K562 (cell line): ENCODE results near the gene SASH3. TPM values are rescaled to one million over a fixed set of nuclear protein-coding genes. Genes with fewer than 3 reads are reported as not detected.
A peak's percentile ranks its signal among the peaks of the same experiment; 100 is the strongest.

Source experiments
- ATAC-seq: fragments of 200-7000 bp; cut with Tn5 transposase; 3 replicates; pipeline ENCODE4 v1.9.1; 2020; ENCODE audit warnings: moderate library complexity
- BruUV-seq: library from RNA; stranded (reverse); fragments of 400-500 nt; replicated peaks from 2 replicates; lab custom pipeline; 2021; lab: Mats Ljungman, UMichigan
- CTCF ChIA-PET: fragments of 300-600 bp; formaldehyde crosslinking; extraction: SDS; loops from one replicate; lab custom pipeline; 2021; ENCODE audit warnings: low intra/inter-chr PET ratio; lab: Yijun Ruan, JAX
- POLR2A ChIA-PET: fragments of 300-600, 350-650 bp; sonication (Branson Sonifier 250); formaldehyde crosslinking; extraction: SDS; loops from one replicate; lab custom pipeline; 2021; ENCODE audit warnings: antibody characterized with exemption, inconsistent platforms; lab: Yijun Ruan, JAX
- DNase-seq, 4 experiments: peaks; one replicate each; pipeline versions ENCODE4 v3.0.0 to v3.0.0-alpha.2; 2011 to 2018; ENCODE audit warnings: low spot score in 3 of 4, mixed read lengths in 3 of 4; ENCODE audit errors: extremely low read depth in 1 of 4
- FAIRE-seq: peaks from 2 replicates; lab custom pipeline; 2011; peaks lifted over from hg19 to GRCh38; lab: Jason Lieb, UNC
- H2AFZ ChIP-seq: 2 replicates; pipeline ENCODE4 v1.6.0; 2011; ENCODE audit warnings: low read depth, low read length, control low read depth, inconsistent platforms
- H3K27ac ChIP-seq: fragments of 200-600 bp; 3 replicates; pipeline ENCODE4 v1.8.0; 2011; ENCODE audit warnings: low read depth, mild to moderate bottlenecking, control low read depth, inconsistent platforms, low read length, moderate library complexity, mixed read lengths; ENCODE audit errors: extremely low read depth
- H3K27me3 ChIP-seq, 2 experiments: fragments of 300-600 bp in 1 of 2; 2 replicates in 1 of 2; 3 replicates in 1 of 2; pipeline versions ENCODE4 v1.6.0 to v1.8.0; 2011; ENCODE audit warnings: inconsistent platforms in 2 of 2, low read length in 2 of 2, mild to moderate bottlenecking in 1 of 2, mixed read lengths in 1 of 2, moderate library complexity in 1 of 2; ENCODE audit not compliant: control insufficient read depth in 2 of 2, insufficient read depth in 2 of 2
- H3K36me3 ChIP-seq: fragments of 300-600 bp; 3 replicates; pipeline ENCODE4 v1.8.0; 2011; ENCODE audit warnings: mild to moderate bottlenecking, low read length, inconsistent platforms; ENCODE audit not compliant: control insufficient read depth, insufficient read depth
- H3K4me1 ChIP-seq, 2 experiments: fragments of 200-600 bp in 1 of 2; replicated peaks in 1 of 2; 2 replicates in 1 of 2; 3 replicates in 1 of 2; pipeline versions ENCODE4 v1.5.1 to v1.8.0; 2011; ENCODE audit warnings: inconsistent platforms in 2 of 2, low read length in 2 of 2, mild to moderate bottlenecking in 1 of 2, mixed read lengths in 1 of 2, moderate library complexity in 1 of 2; ENCODE audit not compliant: control insufficient read depth in 2 of 2, insufficient read depth in 2 of 2
- H3K4me2 ChIP-seq: 2 replicates; pipeline ENCODE4 v1.6.1; 2011; ENCODE audit warnings: low read length, control low read depth, inconsistent platforms, mixed read lengths; ENCODE audit not compliant: insufficient read depth
- H3K4me3 ChIP-seq: fragments of 200-600 bp; sonication (generic), shearing (Covaris generic); 2 replicates; pipeline ENCODE4 v1.5.1; 2016; ENCODE audit warnings: control low read depth, inconsistent platforms
- H3K79me2 ChIP-seq: fragments of 200-600 bp; 3 replicates; pipeline ENCODE4 v1.8.0; 2011; ENCODE audit warnings: low read length, inconsistent platforms; ENCODE audit not compliant: control insufficient read depth, insufficient read depth
- H3K9ac ChIP-seq, 2 experiments: 2 replicates each; pipeline versions ENCODE4 v1.6.0 to v1.6.1; 2011; ENCODE audit warnings: low read depth in 2 of 2, low read length in 2 of 2, control low read depth in 1 of 2, inconsistent platforms in 1 of 2, mild to moderate bottlenecking in 1 of 2, mixed read lengths in 1 of 2; ENCODE audit not compliant: insufficient read depth in 1 of 2
- H3K9me1 ChIP-seq: one replicate; pipeline ENCODE4 v1.6.0; 2011; ENCODE audit warnings: inconsistent platforms, mild to moderate bottlenecking, low read length, moderate library complexity; ENCODE audit not compliant: control insufficient read depth, insufficient read depth
- H3K9me3 ChIP-seq: replicated peaks from 2 replicates; pipeline ENCODE4 v1.5.1; 2011; ENCODE audit warnings: low read depth, low read length, inconsistent platforms; ENCODE audit not compliant: control insufficient read depth, insufficient read depth
- H4K20me1 ChIP-seq: replicated peaks from 2 replicates; pipeline ENCODE4 v1.6.1; 2011; ENCODE audit warnings: low read length, inconsistent platforms, mixed read lengths; ENCODE audit not compliant: control insufficient read depth, insufficient read depth
- BDP1 ChIP-seq: IDR thresholded peaks from 3 replicates; pipeline ENCODE4 v1.6.1; 2011; ENCODE audit not compliant: insufficient read length, insufficient read depth
- CAMTA2 ChIP-seq: fragments of 250-450 bp; sonication (Bioruptor Pico); conservative IDR thresholded peaks from 2 replicates; pipeline ENCODE4 v1.5.1; 2022
- DMBX1 ChIP-seq: fragments of 250-450 bp; sonication (Bioruptor Pico); IDR thresholded peaks from 2 replicates; pipeline ENCODE4 v1.8.0; 2022; ENCODE audit warnings: inconsistent platforms, mild to moderate bottlenecking, moderate library complexity, borderline replicate concordance
- EGR1 ChIP-seq: fragments of 450-650 bp; conservative IDR thresholded peaks from 2 replicates; pipeline ENCODE4 v1.6.1; 2017; ENCODE audit warnings: mild to moderate bottlenecking
- FOSL1 ChIP-seq: fragments of 200-800 bp; sonication (Bioruptor generic); conservative IDR thresholded peaks from 2 replicates; pipeline ENCODE4 v1.6.1; 2016; ENCODE audit warnings: missing genetic modification characterization, missing compliant biosample characterization
- HIVEP1 ChIP-seq: fragments of 250-450 bp; sonication (Bioruptor Pico); IDR thresholded peaks from 2 replicates; pipeline ENCODE4 v1.4.0; 2020; ENCODE audit warnings: mild to moderate bottlenecking
- MAFG ChIP-seq: fragments of 450-650 bp; conservative IDR thresholded peaks from 2 replicates; pipeline ENCODE4 v1.6.1; 2016; ENCODE audit warnings: missing genetic modification characterization, missing compliant biosample characterization
- POLR3A ChIP-seq: IDR thresholded peaks from 2 replicates; pipeline ENCODE4 v1.6.1; 2011; ENCODE audit warnings: borderline replicate concordance, mild to moderate bottlenecking, moderate library complexity; ENCODE audit not compliant: insufficient read length, insufficient read depth; ENCODE audit errors: extremely low read depth
- RCOR1 ChIP-seq, 2 experiments: IDR thresholded peaks; 2 replicates each; pipeline ENCODE4 v1.6.1; 2012; ENCODE audit warnings: low read depth in 2 of 2, low read length in 2 of 2, borderline replicate concordance in 1 of 2, improper control_type of control experiment in 1 of 2
- ZFP36 ChIP-seq: fragments of 150-350 bp; IDR thresholded peaks from 2 replicates; pipeline ENCODE4 v1.6.1; 2018; ENCODE audit warnings: low read length, low read depth; ENCODE audit not compliant: partially characterized antibody
- ZNF121 ChIP-seq: sonication (generic); formaldehyde crosslinking; conservative IDR thresholded peaks from 2 replicates; pipeline ENCODE4 v1.8.0; 2022; ENCODE audit warnings: missing genetic modification reagents
- ZNF436 ChIP-seq: fragments of 250-450, 450-650 bp; sonication (Bioruptor Pico); formaldehyde crosslinking; IDR thresholded peaks from 2 replicates; pipeline ENCODE4 v1.7.0; 2020; ENCODE audit warnings: mild to moderate bottlenecking
- WGBS: fragments of 100-300 bp; shearing (Covaris generic); methylation state at CpG from one replicate; pipeline ENCODE4 v1.1.6; 2016; ENCODE audit warnings: low coverage, mixed read lengths; ENCODE audit not compliant: insufficient coverage; ENCODE audit errors: missing lambda C conversion rate; 5-methylcytosine and 5-hydroxymethylcytosine counted together
- in situ Hi-C: fragments of 300-500 bp; cut with MboI; formaldehyde crosslinking; loops from 4 replicates; pipeline ENCODE4 v1.15.0; 2018; ENCODE audit warnings: inconsistent platforms, mixed read lengths
- intact Hi-C: fragments of 100-400 bp; cut with micrococcal nuclease; formaldehyde crosslinking; loops from 2 replicates; pipeline ENCODE4 v1.14.2; 2022
- polyA plus RNA-seq, 8 experiments: library from polyadenylated mRNA; depleted of rRNA in 4 of 8; stranded (reverse) in 5 of 8; unstranded in 3 of 8; fragments of >200 nt; fragmentation: Nextera tagmentation in 2 of 8; fragmentation: Illumina TruSeq in 1 of 8; extraction: Ambion mirVana in 2 of 8; extraction: Trizol in 1 of 8; gene quantifications; 2 replicates each; pipeline versions ENCODE4 v1.2.1 to v1.2.3, GENCODE V29; 2011 to 2014; ENCODE audit warnings: inconsistent platforms in 1 of 8, missing spikeins in 1 of 8
- total RNA-seq, 7 experiments: library from RNA; depleted of rRNA in 6 of 7; stranded (reverse); fragments of >200 nt in 6 of 7; fragmentation: Illumina TruSeq in 2 of 7; extraction: Trizol in 2 of 7; gene quantifications; 2 replicates each; pipeline versions ENCODE4 v1.2.1 to v1.2.3, GENCODE V29; 2011 to 2021; ENCODE audit warnings: low replicate concordance in 1 of 7
- TF ChIP-seq, protein P1 (sequence below): fragments of 250-450 bp; sonication (Bioruptor Pico); IDR thresholded peaks from 2 replicates; pipeline ENCODE4 v1.6.1; 2021; ENCODE audit warnings: mild to moderate bottlenecking

Gene SASH3
- total and polyA plus RNA-seq, 9 of the 15 experiments (the other 6 are each of a cell fraction or from before 2014, with no cell fraction given): 0.03 to 0.72 (median 0.08) TPM

DNA sequence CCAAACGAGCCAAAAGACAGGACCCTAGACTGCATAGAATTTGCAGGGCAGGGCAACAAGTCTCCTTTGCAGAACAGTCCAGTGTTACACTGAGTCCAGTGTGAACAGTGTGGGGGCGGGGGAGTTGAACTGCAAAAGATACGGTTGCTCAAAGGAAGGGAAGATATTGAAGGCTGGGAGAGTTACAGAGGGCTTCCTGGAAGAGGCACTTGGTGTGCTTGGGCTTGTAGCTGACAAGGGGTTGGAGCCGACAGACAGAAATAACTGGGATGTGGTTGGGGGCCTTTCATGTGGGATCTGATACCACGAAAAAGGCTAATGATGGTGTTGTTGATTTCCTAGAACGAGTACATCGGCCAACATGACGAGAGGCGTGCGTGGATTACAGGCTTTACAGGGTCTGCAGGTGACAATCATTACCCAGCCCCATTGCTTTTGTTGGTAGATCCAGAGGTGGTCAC, 34.9 kb upstream of the SASH3 start:
- CTCF ChIA-PET: no interaction called here
- Histone ChIP-seq H3K9me3 (no peaks in the 10 kb centered on the region), H4K20me1 (no peaks in the 10 kb centered on the region), H3K27ac (no peak overlapping the region), H2AFZ (peak overlapping the region; percentile 66)
- in situ Hi-C loops: no loop called here
- POLR2A ChIA-PET: no interaction called here
- peak; percentile 51 for FAIRE-seq
- TF ChIP-seq ZNF436 (CRISPR knock-in tag) (peak; percentile 74), FOSL1 (tag) (no peak), ZFP36 (peak; percentile 98), DMBX1 (no peak), BDP1 (no peak), HIVEP1 (CRISPR knock-in tag) (no peak), ZNF121 (CRISPR knock-in tag) (no peak), EGR1 (peak; percentile 19; the same call in 1 of the 2 replicates), CAMTA2 (CRISPR knock-in tag) (no peak), RCOR1 (IDR thresholded peaks at IDR 0.05; ENCODE audit: borderline replicate concordance in 1 of 2, low read depth in 2 of 2, low read length in 2 of 2) (0 out of 4 replicates have a peak, but pooled peaks of 1 of the 2 experiments have one; percentile 19), MAFG (tag) (no peak), POLR3A (no peak)
- TF ChIP-seq, protein P1, sequence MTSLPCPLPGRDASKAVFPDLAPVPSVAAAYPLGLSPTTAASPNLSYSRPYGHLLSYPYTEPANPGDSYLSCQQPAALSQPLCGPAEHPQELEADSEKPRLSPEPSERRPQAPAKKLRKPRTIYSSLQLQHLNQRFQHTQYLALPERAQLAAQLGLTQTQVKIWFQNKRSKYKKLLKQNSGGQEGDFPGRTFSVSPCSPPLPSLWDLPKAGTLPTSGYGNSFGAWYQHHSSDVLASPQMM: no peak
- TF ChIP-seq, all 486 proteins: peak for 4
- WGBS: 20% methylated on average over 7 of the region's 10 CpGs
- ATAC-seq (peak; percentile 58), DNase-seq (peak in 1 of 4 experiments; percentile 33)
- Histone ChIP-seq H3K9me1 (peaks cover 3% of the 10 kb centered on the region), H3K4me2 (0 out of 2 replicates have a peak overlapping the region, but pooled peaks have one; percentile 8), H3K36me3 (no peaks in the 10 kb centered on the region), H3K9ac (no peak overlapping the region), H3K27me3 (no peaks in the 10 kb centered on the region), H3K4me1 (peaks cover 4 to 11% of the 10 kb centered on the region in 2 experiments; a peak in 4 of 5 replicates), H3K4me3 (no peak overlapping the region), H3K79me2 (no peaks in the 10 kb centered on the region)
- BruUV-seq: no TSS peak
- intact Hi-C loops: no loop called here
